Measurements from ENCODE around the gene TAF1A. TPM values are rescaled to one million over a fixed set of nuclear protein-coding genes. Genes with fewer than 3 reads are reported as not detected.

The TAF1A gene
- total RNA-seq, 1 experiment from 2014 or later, result 12.9 TPM

GRCh38 chr1:222540598-222540995, 49.1 kb downstream of the TAF1A start:
- H3K27me3 Mint-ChIP-seq (ENCODE audit: low read depth), result no peaks in the 10 kb centered on the region
- TF ChIP-seq EMX1 (CRISPR knock-in tag; IDR thresholded peaks at IDR 0.05) (no peak), ZNF121 (CRISPR knock-in tag; IDR thresholded peaks at IDR 0.05) (no peak), NFYB (CRISPR knock-in tag; conservative IDR thresholded peaks at IDR 0.05; ENCODE audit: low read depth) (no peak), ZNF423 (CRISPR knock-in tag; IDR thresholded peaks at IDR 0.05) (no peak), AR (CRISPR knock-in tag; IDR thresholded peaks at IDR 0.05) (no peak), GABPB1 (CRISPR knock-in tag; IDR thresholded peaks at IDR 0.05) (no peak), NFATC4 (CRISPR knock-in tag; IDR thresholded peaks at IDR 0.05) (no peak), ZNF138 (CRISPR knock-in tag; conservative IDR thresholded peaks at IDR 0.05) (no peak), FOXP4 (CRISPR knock-in tag; IDR thresholded peaks at IDR 0.05) (no peak), ZNF232 (CRISPR knock-in tag; IDR thresholded peaks at IDR 0.05) (no peak), SMAD4 (CRISPR knock-in tag; IDR thresholded peaks at IDR 0.05) (no peak), SMAD3 (CRISPR knock-in tag; IDR thresholded peaks at IDR 0.05; ENCODE audit: borderline replicate concordance) (no peak), RELA (CRISPR knock-in tag; IDR thresholded peaks at IDR 0.05; ENCODE audit: borderline replicate concordance) (no peak), PRRX2 (CRISPR knock-in tag; IDR thresholded peaks at IDR 0.05) (no peak), ZNF512 (CRISPR knock-in tag; IDR thresholded peaks at IDR 0.05; ENCODE audit: borderline replicate concordance) (no peak)
- POLR2A ChIA-PET, result no interaction called here
- CTCF ChIA-PET, result no interaction called here
- H3K27ac Mint-ChIP-seq, result no peak overlapping the region
- H3K4me3 Mint-ChIP-seq, result no peak overlapping the region
- no peaks in the 10 kb centered on the region for H3K4me1 Mint-ChIP-seq
- no peaks in the 10 kb centered on the region for H3K36me3 Mint-ChIP-seq
- no peak for DNase-seq (ENCODE audit: low spot score)
- no peaks in the 10 kb centered on the region for H3K9me3 Mint-ChIP-seq
- no peak for ATAC-seq

GRCh38 chr1:222539951-222540597, 49.7 kb downstream of the TAF1A start:
- Mint-ChIP-seq H3K9me3 (no peaks in the 10 kb centered on the region), H3K27me3 (ENCODE audit: low read depth) (no peaks in the 10 kb centered on the region), H3K4me1 (no peaks in the 10 kb centered on the region), H3K36me3 (no peaks in the 10 kb centered on the region), H3K27ac (no peak overlapping the region), H3K4me3 (no peak overlapping the region)
- ChIA-PET POLR2A (no interaction called here), CTCF (no interaction called here)
- ATAC-seq (no peak), DNase-seq (ENCODE audit: low spot score) (no peak)
- TF ChIP-seq TEAD4 (CRISPR knock-in tag; IDR thresholded peaks at IDR 0.05) (no peak), NFYB (CRISPR knock-in tag; conservative IDR thresholded peaks at IDR 0.05; ENCODE audit: low read depth) (no peak), TP53 (CRISPR knock-in tag; IDR thresholded peaks at IDR 0.05) (no peak), ZNF281 (CRISPR knock-in tag; IDR thresholded peaks at IDR 0.05) (no peak), OVOL2 (CRISPR knock-in tag; IDR thresholded peaks at IDR 0.05; ENCODE audit: borderline replicate concordance) (no peak), ATF6 (CRISPR knock-in tag; IDR thresholded peaks at IDR 0.05) (no peak)

All from WTC11 (cell line).